NCI-H1930 (cell line): Measurements from ENCODE around the gene PAPSS2.
"Not testable (repeated sequence)": the region's sequence is repeated elsewhere in the genome, so short reads cannot be mapped to it uniquely, and the experiment has no call there.

Source experiments
- DNase-seq, 2 experiments: peaks; one replicate each; lab custom pipeline; 2025; lab: John Stamatoyannopoulos, UW

Gene PAPSS2

GRCh38 chr10:87706731-87707130 is 47.1 kb downstream of the PAPSS2 start:
- no peak for DNase-seq

GRCh38 chr10:87707254-87707653 is 47.6 kb downstream of the PAPSS2 start:
- DNase-seq = no peak

GRCh38 chr10:87712913-87713616 is 53.4 kb downstream of the PAPSS2 start:
- DNase-seq = no peak

- no peak for DNase-seq
Observed at GRCh38 chr10:87713707-87714106, 54.0 kb downstream of the PAPSS2 start.

GRCh38 chr10:87715552-87716347 is 56.1 kb downstream of the PAPSS2 start:
- DNase-seq = no peak

- no peak for DNase-seq
Observed at GRCh38 chr10:87716348-87716670, 56.6 kb downstream of the PAPSS2 start.

GRCh38 chr10:87720665-87721064 is 61.0 kb downstream of the PAPSS2 start:
- DNase-seq = no peak

- peak; percentile 27 to 61 for DNase-seq
Observed at GRCh38 chr10:87721781-87722180, 62.1 kb downstream of the PAPSS2 start.

GRCh38 chr10:87722716-87723115 is 63.0 kb downstream of the PAPSS2 start:
- DNase-seq = no peak

DNA sequence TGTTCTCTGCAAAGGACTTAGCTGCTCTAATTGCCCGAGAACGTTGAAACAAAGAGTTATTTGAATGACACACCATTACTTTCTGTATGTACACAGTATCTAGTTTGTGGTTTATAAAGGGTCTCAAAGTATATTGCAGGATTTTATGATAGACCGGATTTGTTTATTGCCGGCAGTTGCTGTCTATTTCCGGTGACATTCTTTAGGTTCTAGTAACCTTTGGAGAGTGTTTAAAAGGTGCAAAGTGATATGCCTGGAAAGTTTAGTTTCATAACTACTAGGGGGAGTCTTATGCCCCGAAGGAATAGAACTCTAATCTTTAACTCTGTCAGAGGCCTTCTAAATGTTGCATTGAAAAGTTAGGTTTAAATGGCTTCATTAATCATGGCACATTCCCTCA is 63.8 kb downstream of the PAPSS2 start:
- no peak for DNase-seq

DNA sequence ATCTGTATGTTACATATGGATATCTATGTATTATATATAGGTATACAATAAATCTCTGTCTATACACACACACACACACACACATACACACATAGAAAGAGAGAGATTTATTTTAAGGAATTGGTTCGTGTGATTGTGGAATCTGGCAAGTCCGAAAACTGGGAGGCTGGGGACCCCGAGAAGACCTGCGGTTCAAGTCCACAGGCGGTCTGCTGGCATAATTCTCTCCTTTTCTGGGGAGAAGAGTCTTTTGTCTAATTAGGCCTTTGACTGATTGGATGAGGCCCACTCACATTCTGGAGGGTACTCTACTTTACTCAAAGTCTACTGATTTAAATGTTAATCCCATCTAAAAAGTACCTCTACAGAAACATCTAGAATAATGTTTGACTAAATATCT is 65.1 kb downstream of the PAPSS2 start:
- no peak for DNase-seq

DNA sequence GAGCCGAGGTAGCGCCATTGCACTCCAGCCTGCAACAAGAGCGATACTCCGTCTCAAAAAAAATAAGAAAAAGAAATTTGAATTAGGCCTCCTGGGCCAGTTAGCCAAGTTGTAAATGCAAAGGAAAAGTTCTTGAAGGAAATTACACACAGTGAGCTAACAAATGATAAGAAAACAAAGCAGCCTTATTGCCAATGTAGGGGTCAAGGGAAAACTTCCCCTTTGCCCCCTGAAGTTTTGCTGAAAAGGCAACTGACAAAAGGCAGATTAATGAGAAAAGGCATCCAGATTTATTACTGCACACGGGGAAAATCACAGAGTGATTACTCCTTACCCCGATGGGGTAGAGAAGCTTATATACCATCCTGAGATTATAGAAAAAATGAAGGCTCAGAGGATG is 70.3 kb downstream of the PAPSS2 start:
- DNase-seq = no peak

- DNase-seq = no peak
Observed at GRCh38 chr10:87733081-87733480, 73.4 kb downstream of the PAPSS2 start.

DNA sequence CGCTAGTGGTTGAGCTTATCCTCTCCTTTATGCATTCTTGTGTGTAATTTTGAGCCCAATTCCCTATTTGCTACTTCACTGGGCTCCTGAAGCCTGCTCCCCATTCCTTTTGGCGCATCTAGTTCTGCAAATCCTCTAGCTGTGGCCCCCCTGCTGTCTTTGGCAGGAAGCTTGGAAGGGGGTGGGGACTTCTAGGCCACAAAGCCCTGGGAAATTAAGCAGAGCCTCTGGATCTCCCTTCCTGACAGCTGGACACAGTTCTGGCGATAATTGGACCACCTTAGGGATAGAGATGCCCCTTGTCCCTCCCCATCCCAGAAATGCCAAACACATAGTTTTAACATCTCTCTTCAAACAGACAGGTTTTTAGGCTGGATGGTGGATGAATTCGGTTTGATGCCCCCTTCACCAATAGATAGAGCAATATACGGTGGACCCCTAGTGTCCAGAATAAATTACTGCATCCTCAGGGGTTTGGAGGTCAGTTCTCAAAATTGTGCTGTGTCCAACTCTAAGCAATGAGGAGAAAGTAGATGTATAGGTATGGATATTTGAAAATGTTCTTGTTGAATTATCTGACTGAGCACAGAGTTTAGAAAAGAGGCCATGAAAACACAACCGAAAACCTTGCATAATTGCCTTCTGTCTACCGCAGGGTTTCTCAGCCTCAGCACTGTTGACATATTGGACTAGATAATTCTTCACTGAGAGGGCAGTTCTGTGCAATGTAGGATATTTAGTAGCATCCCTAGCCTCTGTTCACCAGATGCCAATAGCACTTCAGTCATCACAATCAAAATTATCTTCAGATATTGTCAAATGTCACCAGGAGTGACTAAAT is 75.5 kb downstream of the PAPSS2 start:
- peak in 1 of 2 experiments; percentile 2 for DNase-seq

- not testable (repeated sequence) for DNase-seq
Observed at GRCh38 chr10:87738253-87738652, 78.6 kb downstream of the PAPSS2 start.

DNA sequence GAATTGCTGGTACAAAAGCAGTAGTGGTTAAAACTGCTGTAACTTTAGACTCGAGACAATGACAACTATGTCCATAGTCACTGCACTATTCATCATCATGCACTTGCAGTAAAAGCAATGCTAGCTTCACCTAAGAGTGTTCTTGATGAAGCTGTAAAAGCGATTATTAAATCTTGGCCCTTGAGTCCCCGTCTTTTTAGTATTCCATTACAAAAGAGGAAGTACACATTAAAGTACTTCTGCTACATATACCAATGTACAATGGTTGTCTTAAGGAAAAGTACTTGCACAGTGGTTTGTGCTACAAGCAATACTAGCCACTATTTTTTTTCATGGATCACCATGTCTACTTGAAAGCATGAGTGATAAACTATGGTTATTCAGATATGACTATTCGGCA is 80.0 kb downstream of the PAPSS2 start:
- DNase-seq = no peak

- no peak for DNase-seq
Observed at GRCh38 chr10:87740254-87740655, 80.6 kb downstream of the PAPSS2 start.

DNA sequence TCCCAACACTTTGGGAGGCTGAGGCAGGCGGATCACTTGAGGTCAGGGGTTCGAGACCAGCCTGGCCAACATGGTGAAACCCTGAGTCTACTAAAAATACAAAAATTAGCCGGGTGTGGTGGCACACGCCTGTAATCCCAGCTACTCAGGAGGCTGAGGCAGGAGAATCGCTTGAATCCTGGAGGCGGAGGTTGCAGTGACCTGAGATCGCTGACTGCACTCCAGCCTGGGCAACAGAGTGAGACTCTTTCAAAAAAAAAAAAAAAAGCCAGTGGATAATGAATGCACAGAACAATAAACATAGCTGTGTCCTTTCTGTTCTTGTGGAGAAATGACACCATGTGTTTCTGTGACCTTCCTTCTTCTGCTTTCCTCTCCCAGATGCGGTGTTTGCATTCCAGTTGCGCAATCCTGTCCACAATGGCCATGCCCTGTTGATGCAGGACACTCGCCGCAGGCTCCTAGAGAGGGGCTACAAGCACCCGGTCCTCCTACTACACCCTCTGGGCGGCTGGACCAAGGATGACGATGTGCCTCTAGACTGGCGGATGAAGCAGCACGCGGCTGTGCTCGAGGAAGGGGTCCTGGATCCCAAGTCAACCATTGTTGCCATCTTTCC is 83.4 kb downstream of the PAPSS2 start:
- DNase-seq = not testable (repeated sequence)

- DNase-seq = no peak
Observed at GRCh38 chr10:87744606-87745005, 84.9 kb downstream of the PAPSS2 start.

DNA sequence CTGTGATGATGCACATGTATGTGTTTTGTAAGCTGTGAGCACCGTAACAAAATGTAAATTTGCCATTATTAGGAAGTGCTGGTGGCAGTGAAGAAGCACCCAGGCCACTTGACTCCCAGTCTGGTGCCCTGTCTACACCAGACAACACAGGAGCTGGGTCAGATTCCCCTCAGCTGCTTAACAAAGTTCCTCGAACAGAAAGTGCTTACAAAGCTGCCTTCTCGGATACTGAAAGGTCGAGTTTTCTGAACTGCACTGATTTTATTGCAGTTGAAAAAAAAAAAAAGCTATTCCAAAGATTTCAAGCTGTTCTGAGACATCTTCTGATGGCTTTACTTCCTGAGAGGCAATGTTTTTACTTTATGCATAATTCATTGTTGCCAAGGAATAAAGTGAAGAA is 87.2 kb downstream of the PAPSS2 start:
- no peak for DNase-seq

DNA sequence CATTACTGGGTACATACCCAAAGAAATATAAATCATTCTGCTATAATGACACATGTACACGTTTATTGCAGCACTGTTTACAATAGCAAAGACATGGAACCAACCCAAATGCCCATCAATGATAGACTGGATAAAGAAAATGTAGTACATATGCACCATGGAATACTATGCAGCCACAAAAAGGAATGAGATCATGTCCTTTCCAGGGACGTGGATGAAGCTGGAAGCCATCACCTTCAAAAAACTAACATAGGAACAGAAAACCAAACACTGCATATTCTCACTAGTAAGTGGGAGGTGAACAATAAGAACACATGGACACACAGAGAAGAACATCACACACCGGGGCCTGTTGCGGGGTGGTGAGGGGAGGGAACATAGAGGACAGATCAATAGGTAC is 88.6 kb downstream of the PAPSS2 start:
- DNase-seq = not testable (repeated sequence)

DNA sequence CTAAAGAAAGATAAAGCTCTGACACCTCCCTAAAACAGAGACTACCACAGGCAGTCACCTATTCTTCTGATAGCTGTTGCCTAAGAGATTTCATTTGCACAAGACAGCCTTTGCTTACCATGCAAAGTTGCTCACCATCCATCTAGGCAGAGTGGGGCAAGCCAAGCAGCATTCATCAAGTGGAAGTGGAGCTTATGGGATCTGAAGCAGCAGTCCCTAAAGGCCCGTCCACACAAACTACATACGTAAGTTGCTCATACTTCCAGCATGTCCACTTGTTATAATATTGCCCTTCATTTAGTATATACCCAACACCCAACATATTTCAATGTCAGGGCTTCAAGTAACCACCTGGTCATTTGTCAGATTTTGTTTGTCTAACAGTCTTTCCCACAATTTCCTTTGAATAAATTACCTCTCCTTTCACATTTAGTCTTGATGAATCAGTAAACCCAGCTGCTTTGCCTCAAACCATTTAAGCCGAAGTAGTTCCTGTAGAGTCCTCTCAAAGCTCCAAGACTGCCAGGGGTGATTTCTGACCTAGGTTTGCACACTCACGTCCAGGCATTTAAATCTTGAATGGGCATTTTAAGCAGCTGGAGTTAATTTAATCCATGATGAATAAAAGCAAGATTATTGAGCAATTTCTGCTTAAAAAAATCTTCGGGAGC is 90.5 kb downstream of the PAPSS2 start:
- no peak for DNase-seq
